ENCODE data around the gene BCL11A. TPM values are rescaled to one million over a fixed set of nuclear protein-coding genes. Genes with fewer than 3 reads are reported as not detected.

The BCL11A gene
- total RNA-seq, 1 donor from 2014 or later, result 31.6 TPM

GRCh38 chr2:60550178-60550983 lies 3.1 kb downstream of the BCL11A start:
- DNase-seq, result peak; percentile 69
- intact Hi-C loops (cut with DNase I), result loop anchor here (5.0 to 10.0 kb wide), 2 partner anchors 213 to 436 kb away; no protein-coding TSS in a partner anchor
- peak; percentile 79 for ATAC-seq (ENCODE audit: poor library complexity)

GRCh38 chr2:60549928-60550177 lies 3.6 kb downstream of the BCL11A start:
- intact Hi-C loops (cut with DNase I), result loop anchor here (5.0 to 10.0 kb wide), 2 partner anchors 213 to 435 kb away; no protein-coding TSS in a partner anchor
- peak; percentile 9 for ATAC-seq (ENCODE audit: poor library complexity)
- peak; percentile 49 for DNase-seq

GRCh38 chr2:60549238-60549927 lies 4.1 kb downstream of the BCL11A start:
- intact Hi-C loops (cut with DNase I), result no loop called here
- ATAC-seq (ENCODE audit: poor library complexity) (peak; percentile 6), DNase-seq (peak; percentile 63)

- no peak for DNase-seq
- ATAC-seq (ENCODE audit: poor library complexity), result no peak
- intact Hi-C loops (cut with DNase I), result no loop called here
These were observed 4.6 kb downstream of the BCL11A start for GRCh38 chr2:60548845-60549237.

GRCh38 chr2:60548311-60548710 lies 5.1 kb downstream of the BCL11A start:
- intact Hi-C loops (cut with DNase I), result no loop called here
- ATAC-seq (ENCODE audit: poor library complexity), result no peak
- no peak for DNase-seq

- intact Hi-C loops (cut with DNase I), result no loop called here
- DNase-seq (no peak), ATAC-seq (ENCODE audit: poor library complexity) (no peak)
These were observed 5.6 kb downstream of the BCL11A start for GRCh38 chr2:60547841-60548240.

- DNase-seq (no peak), ATAC-seq (ENCODE audit: poor library complexity) (no peak)
- intact Hi-C loops (cut with DNase I), result no loop called here
These were observed 6.6 kb downstream of the BCL11A start for GRCh38 chr2:60546756-60547420.

- peak; percentile 36 for ATAC-seq (ENCODE audit: poor library complexity)
- DNase-seq, result no peak
- intact Hi-C loops (cut with DNase I), result no loop called here
These were observed 8.4 kb downstream of the BCL11A start for GRCh38 chr2:60544954-60545560.

GRCh38 chr2:60544062-60544461 lies 9.4 kb downstream of the BCL11A start:
- ATAC-seq (ENCODE audit: poor library complexity) (no peak), DNase-seq (no peak)
- intact Hi-C loops (cut with DNase I), result no loop called here

- no peak for DNase-seq
- no peak for ATAC-seq (ENCODE audit: poor library complexity)
- intact Hi-C loops (cut with DNase I), result no loop called here
These were observed 12.3 kb downstream of the BCL11A start for GRCh38 chr2:60541056-60541651.

- intact Hi-C loops (cut with DNase I), result no loop called here
These were observed 13.4 kb downstream of the BCL11A start for GRCh38 chr2:60540074-60540473.

GRCh38 chr2:60539140-60539539 lies 14.3 kb downstream of the BCL11A start:
- DNase-seq (no peak), ATAC-seq (ENCODE audit: poor library complexity) (peak; percentile 5)
- intact Hi-C loops (cut with DNase I), result loop anchor here (10.0 kb wide), 1 partner anchor 104 kb away; no protein-coding TSS in a partner anchor

More at GRCh38 chr2:60540074-60540473, 13.4 kb downstream of the BCL11A start:
- DNase-seq, result no peak
- ATAC-seq (ENCODE audit: poor library complexity), result no peak

GRCh38 chr2:60538101-60538500 lies 15.4 kb downstream of the BCL11A start:
- ATAC-seq (ENCODE audit: poor library complexity), result no peak
- intact Hi-C loops (cut with DNase I), result loop anchor here (10.0 kb wide), 1 partner anchor 103 kb away; no protein-coding TSS in a partner anchor
- DNase-seq, result no peak

GRCh38 chr2:60536746-60537145 lies 16.7 kb downstream of the BCL11A start:
- intact Hi-C loops (cut with DNase I), result loop anchor here (10.0 kb wide), 1 partner anchor 102 kb away; no protein-coding TSS in a partner anchor

GRCh38 chr2:60535685-60536312 lies 17.7 kb downstream of the BCL11A start:
- intact Hi-C loops (cut with DNase I), result loop anchor here (10.0 kb wide), 1 partner anchor 101 kb away; no protein-coding TSS in a partner anchor
- no peak for DNase-seq
- ATAC-seq (ENCODE audit: poor library complexity), result peak; percentile 47

More at GRCh38 chr2:60536746-60537145, 16.7 kb downstream of the BCL11A start:
- ATAC-seq (ENCODE audit: poor library complexity) (peak; percentile 87), DNase-seq (no peak)

- DNase-seq (no peak), ATAC-seq (ENCODE audit: poor library complexity) (no peak)
- intact Hi-C loops (cut with DNase I), result loop anchor here (10.0 kb wide), 1 partner anchor 100 kb away; no protein-coding TSS in a partner anchor
These were observed 18.4 kb downstream of the BCL11A start for GRCh38 chr2:60534892-60535684.

GRCh38 chr2:60534052-60534685 lies 19.3 kb downstream of the BCL11A start:
- intact Hi-C loops (cut with DNase I), result loop anchor here (10.0 kb wide), 1 partner anchor 99 kb away; no protein-coding TSS in a partner anchor
- DNase-seq, result no peak
- ATAC-seq (ENCODE audit: poor library complexity), result no peak

All from Right ventricle myocardium superior (tissue), 1 donor.